ENCODE measurements around the gene KRTAP5-7.
"Not testable (repeated sequence)": the region's sequence is repeated elsewhere in the genome, so short reads cannot be mapped to it uniquely, and the experiment has no call there.

KRTAP5-7 gene, protein sequence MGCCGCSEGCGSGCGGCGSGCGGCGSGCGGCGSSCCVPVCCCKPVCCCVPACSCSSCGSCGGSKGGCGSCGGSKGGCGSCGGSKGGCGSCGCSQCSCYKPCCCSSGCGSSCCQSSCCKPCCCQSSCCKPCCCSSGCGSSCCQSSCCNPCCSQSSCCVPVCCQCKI

GRCh38 chr11:71526796-71527575 lies at the start of gene KRTAP5-7:
KRTAP5-7 (plus strand) TSS chr11:71527267; CDS start chr11:71527301, 34 bp downstream.
- not testable (repeated sequence) for H3K36me3 ChIP-seq (ENCODE audit: insufficient read depth, low read length); ATAC-seq (ENCODE audit: insufficient read depth, low read depth); H2AFZ ChIP-seq (ENCODE audit: low read depth, low read length); H3K9ac ChIP-seq (ENCODE audit: low read depth, low read length); H4K20me1 ChIP-seq (ENCODE audit: insufficient read depth, low read length); H3K4me2 ChIP-seq (ENCODE audit: insufficient read depth, low read length); H3K9me3 ChIP-seq (ENCODE audit: insufficient read depth, low read length, severe bottlenecking); H3K27ac ChIP-seq (ENCODE audit: low read length); H3K79me2 ChIP-seq (ENCODE audit: insufficient read depth, low read length); H3K27me3 ChIP-seq (ENCODE audit: insufficient read depth, low read length, poor library complexity); DNase-seq; H3K4me1 ChIP-seq (ENCODE audit: insufficient read depth, low read length); H3K4me3 ChIP-seq (ENCODE audit: low read depth in 1 of 2, low read length in 2 of 2)

- no peak overlapping the region for H2AFZ ChIP-seq (ENCODE audit: low read depth, low read length)
- no peak overlapping the region for H3K4me2 ChIP-seq (ENCODE audit: insufficient read depth, low read length)
- H4K20me1 ChIP-seq (ENCODE audit: insufficient read depth, low read length) = peaks cover 11% of the 10 kb centered on the region; the same call in 1 of the 2 replicates
- H3K27ac ChIP-seq (ENCODE audit: low read length) = no peak overlapping the region
- peaks cover 92% of the 10 kb centered on the region for H3K36me3 ChIP-seq (ENCODE audit: insufficient read depth, low read length)
- H3K4me1 ChIP-seq (ENCODE audit: insufficient read depth, low read length) = no peaks in the 10 kb centered on the region
- TF ChIP-seq CTCF (IDR thresholded peaks at IDR 0.05; ENCODE audit: borderline replicate concordance, extremely low read depth, low read length, poor library complexity, severe bottlenecking) (no peak), EZH2 (IDR thresholded peaks at IDR 0.05; ENCODE audit: borderline replicate concordance, low read depth, low read length, severe bottlenecking) (no peak)
- no peak overlapping the region for H3K4me3 ChIP-seq (ENCODE audit: low read depth in 1 of 2, low read length in 2 of 2)
- no peaks in the 10 kb centered on the region for H3K79me2 ChIP-seq (ENCODE audit: insufficient read depth, low read length)
- H3K9me3 ChIP-seq (ENCODE audit: insufficient read depth, low read length, severe bottlenecking) = no peaks in the 10 kb centered on the region
- H3K27me3 ChIP-seq (ENCODE audit: insufficient read depth, low read length, poor library complexity) = no peaks in the 10 kb centered on the region
- no peak overlapping the region for H3K9ac ChIP-seq (ENCODE audit: low read depth, low read length)
- DNase-seq (no peak), ATAC-seq (ENCODE audit: insufficient read depth, low read depth) (no peak)
Observed at GRCh38 chr11:71477641-71478527, 49.2 kb upstream of the KRTAP5-7 start.

DNA sequence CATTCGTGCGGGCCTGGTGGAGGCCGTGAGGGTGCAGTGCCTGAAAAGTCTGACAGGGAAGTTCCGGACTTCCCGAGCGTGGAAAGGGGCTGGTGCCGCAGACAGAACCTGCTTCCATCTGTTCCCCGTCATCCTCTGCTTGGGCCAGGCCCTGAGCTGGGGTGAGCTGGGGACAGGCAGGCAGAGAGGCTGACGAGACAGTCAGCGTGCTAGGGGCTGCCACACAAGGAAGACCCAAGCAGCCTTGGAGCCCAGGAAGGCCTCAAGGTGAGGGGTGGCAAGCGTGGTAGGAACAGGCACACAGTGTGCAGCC lies 48.6 kb upstream of the KRTAP5-7 start:
- peaks cover 92% of the 10 kb centered on the region for H3K36me3 ChIP-seq (ENCODE audit: insufficient read depth, low read length)
- no peak overlapping the region for H3K4me3 ChIP-seq (ENCODE audit: low read depth in 1 of 2, low read length in 2 of 2)
- H3K27ac ChIP-seq (ENCODE audit: low read length) = no peak overlapping the region
- no peak for TF ChIP-seq EZH2 (IDR thresholded peaks at IDR 0.05; ENCODE audit: borderline replicate concordance, low read depth, low read length, severe bottlenecking)
- TF ChIP-seq CTCF (IDR thresholded peaks at IDR 0.05; ENCODE audit: borderline replicate concordance, extremely low read depth, low read length, poor library complexity, severe bottlenecking) = no peak
- H3K9me3 ChIP-seq (ENCODE audit: insufficient read depth, low read length, severe bottlenecking) = no peaks in the 10 kb centered on the region
- ATAC-seq (ENCODE audit: insufficient read depth, low read depth) (no peak), DNase-seq (no peak)
- no peaks in the 10 kb centered on the region for H3K79me2 ChIP-seq (ENCODE audit: insufficient read depth, low read length)
- H4K20me1 ChIP-seq (ENCODE audit: insufficient read depth, low read length) = peaks cover 11% of the 10 kb centered on the region; the same call in 1 of the 2 replicates
- no peak overlapping the region for H2AFZ ChIP-seq (ENCODE audit: low read depth, low read length)
- H3K4me2 ChIP-seq (ENCODE audit: insufficient read depth, low read length) = no peak overlapping the region
- no peaks in the 10 kb centered on the region for H3K27me3 ChIP-seq (ENCODE audit: insufficient read depth, low read length, poor library complexity)
- no peaks in the 10 kb centered on the region for H3K4me1 ChIP-seq (ENCODE audit: insufficient read depth, low read length)
- H3K9ac ChIP-seq (ENCODE audit: low read depth, low read length) = no peak overlapping the region

Data from DND-41 (cell line).